ENCODE results near the gene TAB2.
"Not testable (repeated sequence)": the region's sequence is repeated elsewhere in the genome, so short reads cannot be mapped to it uniquely, and the experiment has no call there.

Gene TAB2

GRCh38 chr6:149459761-149460160, 142.2 kb downstream of the TAB2 start:
- no peak for DNase-seq (ENCODE audit: low read depth in 2 of 2)

DNA sequence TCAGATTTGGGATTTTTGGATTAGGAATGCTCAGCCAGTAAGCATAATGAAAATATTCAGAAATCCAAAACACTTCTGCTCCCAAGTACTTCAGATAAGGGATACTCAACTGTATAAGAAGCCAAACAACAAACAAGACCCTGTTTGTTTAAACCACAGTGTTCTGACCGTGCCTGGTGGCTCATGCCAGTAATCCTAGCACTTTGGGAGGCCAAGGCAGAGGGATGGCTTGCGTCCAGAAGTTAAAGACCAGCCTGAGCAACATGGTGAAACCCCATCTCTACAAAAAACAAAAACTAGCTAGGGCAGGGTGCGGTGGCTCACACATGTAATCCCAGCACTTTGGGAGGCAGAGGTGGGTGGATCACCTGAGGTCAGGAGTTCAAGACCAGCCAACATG, 142.7 kb downstream of the TAB2 start:
- DNase-seq (ENCODE audit: low read depth in 2 of 2): not testable (repeated sequence)
